ENCODE results near the gene F11R. TPM values are rescaled to one million over a fixed set of nuclear protein-coding genes. Genes with fewer than 3 reads are reported as not detected.

F11R gene
- total and polyA plus RNA-seq, 2 of the 13 experiments (the other 11 are each of a cell fraction or from before 2014, with no cell fraction given): 95.8 to 105 TPM

DNA sequence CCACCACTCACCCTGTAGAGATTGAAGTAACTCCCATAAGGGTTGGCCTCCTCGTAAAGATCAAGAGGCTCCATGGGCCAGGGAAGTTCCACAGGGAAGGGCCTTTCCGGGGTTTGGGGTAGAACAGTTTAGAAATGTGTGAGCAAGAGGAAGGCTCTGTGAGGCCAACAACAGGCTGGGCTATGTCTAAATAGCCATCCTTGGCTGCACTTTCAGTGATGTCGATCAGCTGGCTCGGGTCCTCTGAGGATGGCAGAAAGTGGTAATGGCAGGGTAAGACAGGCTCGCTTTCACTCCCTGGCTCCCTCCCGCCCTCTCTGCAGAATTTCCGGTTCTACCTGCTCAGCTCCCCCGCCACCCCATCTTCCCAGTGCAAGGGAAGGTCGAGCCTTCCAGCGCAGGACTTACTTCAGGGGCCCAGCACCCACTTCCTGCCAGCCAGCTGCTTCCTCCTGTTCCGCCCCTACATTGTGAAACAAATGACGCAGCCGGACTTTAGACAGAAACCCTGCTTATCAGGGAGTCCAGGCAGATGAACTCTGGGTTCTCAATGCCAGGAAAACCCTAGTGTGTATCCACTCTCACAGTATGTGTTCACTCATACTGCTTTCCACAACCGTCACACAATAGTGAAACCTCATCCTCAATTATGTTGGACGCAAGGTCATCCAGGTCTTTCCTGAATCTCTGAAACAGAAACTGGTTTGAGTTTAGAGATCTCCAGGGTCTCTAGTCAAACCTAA, 7.3 kb downstream of the F11R start (continued):
- TF ChIP-seq, protein P1, sequence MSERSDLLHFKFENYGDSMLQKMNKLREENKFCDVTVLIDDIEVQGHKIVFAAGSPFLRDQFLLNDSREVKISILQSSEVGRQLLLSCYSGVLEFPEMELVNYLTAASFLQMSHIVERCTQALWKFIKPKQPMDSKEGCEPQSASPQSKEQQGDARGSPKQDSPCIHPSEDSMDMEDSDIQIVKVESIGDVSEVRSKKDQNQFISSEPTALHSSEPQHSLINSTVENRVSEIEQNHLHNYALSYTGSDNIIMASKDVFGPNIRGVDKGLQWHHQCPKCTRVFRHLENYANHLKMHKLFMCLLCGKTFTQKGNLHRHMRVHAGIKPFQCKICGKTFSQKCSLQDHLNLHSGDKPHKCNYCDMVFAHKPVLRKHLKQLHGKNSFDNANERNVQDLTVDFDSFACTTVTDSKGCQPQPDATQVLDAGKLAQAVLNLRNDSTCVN (CRISPR knock-in tag; IDR thresholded peaks at IDR 0.05; ENCODE audit: borderline replicate concordance): peak; percentile 34; the same call in 1 of the 2 replicates
- no peak for TF ChIP-seq KAT2B (IDR thresholded peaks at IDR 0.05; ENCODE audit: borderline replicate concordance, low read depth, low read length)
- TF ChIP-seq SOX6 (IDR thresholded peaks at IDR 0.05): no peak
- peak; percentile 98 for TF ChIP-seq SOX6 (CRISPR knock-in tag; IDR thresholded peaks at IDR 0.05)
- no peak for TF ChIP-seq ZNF260 (CRISPR knock-in tag; IDR thresholded peaks at IDR 0.05; ENCODE audit: borderline replicate concordance, low read depth)
- TF ChIP-seq CCDC6 (CRISPR knock-in tag; IDR thresholded peaks at IDR 0.05): peak; percentile 93
- peak; percentile 60; the same call in 1 of the 2 replicates for TF ChIP-seq ZNF3 (CRISPR knock-in tag; IDR thresholded peaks at IDR 0.05)
- peak; percentile 93 for TF ChIP-seq ELF1 (CRISPR knock-in tag; IDR thresholded peaks at IDR 0.05)
- no peak for TF ChIP-seq FOXC1 (CRISPR knock-in tag; IDR thresholded peaks at IDR 0.05; ENCODE audit: borderline replicate concordance)
- TF ChIP-seq IKZF4 (CRISPR knock-in tag; IDR thresholded peaks at IDR 0.05; ENCODE audit: borderline replicate concordance, low read depth, not compliant biosample characterization): peak; percentile 72
- peak; percentile 97 for TF ChIP-seq ZNF687 (CRISPR knock-in tag; IDR thresholded peaks at IDR 0.05)
- peak; percentile 81; the same call in 1 of the 2 replicates for TF ChIP-seq THRA (CRISPR knock-in tag; IDR thresholded peaks at IDR 0.05; ENCODE audit: borderline replicate concordance)
- TF ChIP-seq ZNF644 (CRISPR knock-in tag; IDR thresholded peaks at IDR 0.05; ENCODE audit: low read depth): peak; percentile 59
- TF ChIP-seq, protein P2, sequence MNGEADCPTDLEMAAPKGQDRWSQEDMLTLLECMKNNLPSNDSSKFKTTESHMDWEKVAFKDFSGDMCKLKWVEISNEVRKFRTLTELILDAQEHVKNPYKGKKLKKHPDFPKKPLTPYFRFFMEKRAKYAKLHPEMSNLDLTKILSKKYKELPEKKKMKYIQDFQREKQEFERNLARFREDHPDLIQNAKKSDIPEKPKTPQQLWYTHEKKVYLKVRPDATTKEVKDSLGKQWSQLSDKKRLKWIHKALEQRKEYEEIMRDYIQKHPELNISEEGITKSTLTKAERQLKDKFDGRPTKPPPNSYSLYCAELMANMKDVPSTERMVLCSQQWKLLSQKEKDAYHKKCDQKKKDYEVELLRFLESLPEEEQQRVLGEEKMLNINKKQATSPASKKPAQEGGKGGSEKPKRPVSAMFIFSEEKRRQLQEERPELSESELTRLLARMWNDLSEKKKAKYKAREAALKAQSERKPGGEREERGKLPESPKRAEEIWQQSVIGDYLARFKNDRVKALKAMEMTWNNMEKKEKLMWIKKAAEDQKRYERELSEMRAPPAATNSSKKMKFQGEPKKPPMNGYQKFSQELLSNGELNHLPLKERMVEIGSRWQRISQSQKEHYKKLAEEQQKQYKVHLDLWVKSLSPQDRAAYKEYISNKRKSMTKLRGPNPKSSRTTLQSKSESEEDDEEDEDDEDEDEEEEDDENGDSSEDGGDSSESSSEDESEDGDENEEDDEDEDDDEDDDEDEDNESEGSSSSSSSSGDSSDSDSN (CRISPR knock-in tag; IDR thresholded peaks at IDR 0.05): peak; percentile 79
- peak; percentile 21 for TF ChIP-seq CTCF (CRISPR knock-in tag; IDR thresholded peaks at IDR 0.05)
- no peak; the same call in 1 of the 2 replicates for TF ChIP-seq TMF1 (CRISPR knock-in tag; IDR thresholded peaks at IDR 0.05; ENCODE audit: low read depth)
- TF ChIP-seq MBD4 (IDR thresholded peaks at IDR 0.05; ENCODE audit: borderline replicate concordance, low read length): no peak
- TF ChIP-seq RXRB (CRISPR knock-in tag; IDR thresholded peaks at IDR 0.05; ENCODE audit: borderline replicate concordance): peak; percentile 89

Measured in HepG2 (cell line).